D341Med (cell line): ENCODE results near the gene MIPOL1.
"Not testable (repeated sequence)": the region's sequence is repeated elsewhere in the genome, so short reads cannot be mapped to it uniquely, and the experiment has no call there.

Experiments used
- DNase-seq: peaks from one replicate; pipeline ENCODE4 v3.0.0; 2012; ENCODE audit warnings: low spot score

The MIPOL1 gene

DNA sequence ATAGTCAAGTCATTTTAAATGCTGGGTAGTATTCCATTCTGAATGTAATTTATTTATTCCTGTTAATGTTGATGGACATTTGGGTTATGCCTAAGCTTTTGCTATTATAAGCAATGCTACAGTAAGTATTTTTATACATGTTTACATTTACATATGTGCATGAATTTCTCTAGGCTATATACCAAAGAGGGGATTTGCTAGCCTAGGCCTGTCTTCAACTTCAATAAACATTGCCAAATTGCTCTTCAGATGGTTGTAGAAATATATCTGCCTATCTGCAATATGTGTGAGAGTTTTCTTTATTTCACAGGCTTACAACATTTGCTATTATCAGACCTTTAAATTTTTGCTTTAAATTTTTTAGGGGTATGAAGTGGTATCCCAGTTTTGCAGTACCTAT lies 87.0 kb downstream of the MIPOL1 start:
- DNase-seq: no peak

DNA sequence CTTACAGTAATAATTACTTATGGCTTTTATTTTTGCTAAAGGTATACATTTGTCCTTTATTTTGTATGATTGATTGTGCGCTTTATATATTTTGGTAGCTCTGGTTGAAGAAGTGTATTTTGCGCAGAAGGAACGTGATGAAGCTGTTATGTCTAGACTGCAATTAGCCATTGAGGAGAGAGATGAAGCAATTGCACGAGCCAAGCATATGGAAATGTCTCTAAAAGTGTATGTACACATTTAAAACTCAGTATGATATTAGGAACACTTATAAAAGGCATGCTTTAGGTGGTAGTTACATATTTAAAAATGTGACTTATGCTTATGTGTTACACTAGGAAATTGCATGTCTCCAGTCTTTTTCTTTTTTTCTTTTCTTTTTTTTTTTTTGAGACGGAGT lies 87.5 kb downstream of the MIPOL1 start:
- no peak for DNase-seq

DNA sequence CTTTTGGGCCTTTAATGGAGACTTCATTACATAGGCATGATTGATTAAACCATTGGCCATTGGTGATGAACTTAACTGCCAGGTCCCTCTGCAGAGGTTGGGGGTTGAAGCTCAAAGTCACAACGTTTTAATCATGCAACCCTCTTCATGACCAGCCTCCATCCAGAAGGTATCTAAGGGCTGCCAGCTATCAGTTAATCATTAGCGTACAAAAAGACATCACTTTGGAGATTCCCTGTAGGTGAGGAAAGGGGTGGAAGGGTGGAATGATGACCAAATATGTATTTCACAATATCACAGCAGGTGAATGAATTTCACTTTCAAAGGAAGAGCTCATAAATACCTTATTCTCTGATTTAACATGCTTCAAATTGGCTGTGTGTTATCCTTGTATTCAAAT lies 92.0 kb downstream of the MIPOL1 start:
- no peak for DNase-seq

DNA sequence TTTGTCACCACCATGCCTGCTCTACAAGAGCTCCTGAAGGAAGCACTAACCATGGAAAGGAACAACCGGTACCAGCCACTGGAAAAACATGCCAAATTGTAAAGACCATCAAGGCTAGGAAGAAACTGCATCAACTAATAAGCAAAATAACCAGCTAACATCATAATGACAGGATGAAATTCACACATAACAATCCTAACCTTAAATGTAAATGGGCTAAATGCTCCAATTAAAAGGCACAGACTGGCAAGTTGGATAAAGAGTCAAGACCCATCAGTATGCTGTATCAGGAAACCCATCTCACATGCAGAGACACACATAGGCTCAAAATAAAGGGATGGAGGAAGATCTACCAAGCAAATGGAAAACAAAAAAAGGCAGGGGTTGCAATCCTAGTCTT lies 97.5 kb downstream of the MIPOL1 start:
- not testable (repeated sequence) for DNase-seq

DNA sequence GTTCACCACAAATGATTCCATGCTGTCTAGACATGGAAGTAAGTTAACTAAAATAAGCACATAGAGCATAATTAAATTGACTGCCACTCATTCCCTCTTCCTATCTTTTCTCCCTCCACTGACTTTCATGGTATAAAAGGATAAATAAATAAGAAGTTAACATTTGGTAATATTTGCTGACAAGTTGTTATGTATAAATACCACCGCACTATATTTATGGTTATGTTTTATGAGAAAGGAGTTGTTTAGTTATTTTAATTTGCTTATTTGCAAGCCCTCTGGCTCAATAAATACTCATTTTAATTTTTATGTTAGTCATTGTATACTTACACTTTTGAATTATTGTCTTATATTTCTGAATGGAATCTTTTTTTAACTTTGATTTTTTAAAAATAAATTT lies 113.5 kb downstream of the MIPOL1 start:
- no peak for DNase-seq

DNA sequence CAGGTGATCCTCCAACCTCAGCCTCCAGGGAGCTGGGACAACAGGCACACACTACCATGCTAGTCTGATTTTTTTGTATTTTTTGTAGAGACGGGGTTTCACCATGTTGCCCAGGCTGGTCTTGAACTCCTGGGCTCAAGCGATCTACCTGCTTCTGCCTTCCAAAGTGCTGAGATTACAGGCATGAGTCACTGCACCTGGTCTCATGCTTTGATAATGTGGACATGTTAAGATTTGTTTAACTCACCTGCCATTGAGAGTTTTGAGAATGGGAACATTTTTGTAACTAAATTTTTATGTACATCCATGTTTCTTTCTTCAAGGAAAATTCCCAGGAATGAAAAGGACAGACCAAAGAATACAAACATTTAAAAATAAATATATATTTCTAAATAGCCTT lies 121.2 kb downstream of the MIPOL1 start:
- no peak for DNase-seq

DNA sequence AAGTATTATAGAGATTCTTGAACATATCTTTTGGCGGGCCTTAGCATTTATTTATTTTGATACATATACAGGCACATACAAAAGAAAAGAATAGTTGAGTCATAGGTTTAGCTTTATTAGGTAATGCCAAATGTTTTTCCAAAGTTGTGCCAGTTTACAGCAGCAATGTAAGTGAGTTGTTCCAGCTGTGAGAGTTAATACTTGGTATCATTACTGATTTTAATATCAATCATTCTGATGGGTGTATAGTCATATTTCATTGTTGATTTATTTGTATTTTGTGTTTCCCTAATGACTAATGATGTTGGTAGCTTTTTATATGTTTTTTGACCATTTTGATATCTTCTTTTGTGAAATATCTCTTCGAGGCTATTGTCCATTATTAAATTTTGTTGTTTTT lies 122.4 kb downstream of the MIPOL1 start:
- no peak for DNase-seq

DNA sequence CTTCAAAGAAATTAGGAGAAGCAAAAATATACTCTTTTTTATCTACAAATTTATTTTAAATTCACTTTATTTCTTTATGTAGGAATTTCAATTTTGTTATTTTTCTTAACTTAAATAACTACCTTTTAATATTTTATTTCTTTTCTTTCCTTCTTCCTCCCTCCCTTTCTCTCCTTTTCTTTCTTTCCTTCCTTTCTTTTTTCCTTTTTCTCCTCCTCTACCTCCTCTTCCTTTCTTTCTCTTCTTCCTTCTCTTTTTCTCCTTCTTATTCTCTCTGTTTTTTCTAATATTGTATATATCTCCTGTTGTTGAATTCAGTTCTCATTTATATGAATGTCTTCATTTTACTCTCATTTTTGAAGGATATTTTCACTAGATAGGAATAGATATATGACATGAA lies 127.6 kb downstream of the MIPOL1 start:
- DNase-seq: no peak

DNA sequence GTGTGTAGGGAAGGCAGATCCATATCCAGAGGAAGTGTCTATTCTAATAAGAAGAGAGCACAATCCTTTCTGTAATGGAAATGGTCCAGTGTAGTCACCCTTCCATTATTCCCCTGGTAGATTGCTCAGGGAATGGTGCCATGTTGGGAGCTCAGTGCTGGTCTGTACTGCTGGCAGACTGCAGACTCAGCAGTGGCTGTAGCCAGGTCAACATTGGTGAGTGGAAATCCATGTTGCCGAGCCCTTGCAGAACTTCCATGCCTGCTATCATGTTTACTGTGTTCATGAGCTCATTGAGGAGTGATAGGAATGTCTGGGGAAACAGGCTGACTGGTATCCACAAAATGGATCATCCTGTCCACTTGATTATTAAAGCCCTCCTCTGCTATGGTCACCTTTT lies 128.7 kb downstream of the MIPOL1 start:
- no peak for DNase-seq

DNA sequence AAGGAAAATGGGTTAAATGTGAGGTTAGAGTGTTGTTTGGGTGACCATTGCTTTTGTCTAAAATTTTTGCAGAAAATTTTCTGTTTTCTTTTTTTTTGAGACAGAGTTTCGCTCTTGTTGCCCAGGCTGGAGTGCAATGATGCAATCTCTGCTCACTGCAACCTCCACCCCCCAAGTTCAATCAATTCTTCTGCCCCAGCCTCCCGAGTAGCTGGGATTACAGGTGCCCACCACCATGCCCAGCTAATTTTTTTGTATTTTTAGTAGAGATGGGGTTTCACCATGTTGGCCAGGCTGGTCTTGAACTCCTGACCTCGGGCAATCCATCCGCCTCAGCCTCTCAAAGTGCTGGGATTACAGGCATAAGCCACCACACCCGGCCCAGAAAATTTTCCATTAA lies 130.2 kb downstream of the MIPOL1 start:
- DNase-seq: not testable (repeated sequence)

DNA sequence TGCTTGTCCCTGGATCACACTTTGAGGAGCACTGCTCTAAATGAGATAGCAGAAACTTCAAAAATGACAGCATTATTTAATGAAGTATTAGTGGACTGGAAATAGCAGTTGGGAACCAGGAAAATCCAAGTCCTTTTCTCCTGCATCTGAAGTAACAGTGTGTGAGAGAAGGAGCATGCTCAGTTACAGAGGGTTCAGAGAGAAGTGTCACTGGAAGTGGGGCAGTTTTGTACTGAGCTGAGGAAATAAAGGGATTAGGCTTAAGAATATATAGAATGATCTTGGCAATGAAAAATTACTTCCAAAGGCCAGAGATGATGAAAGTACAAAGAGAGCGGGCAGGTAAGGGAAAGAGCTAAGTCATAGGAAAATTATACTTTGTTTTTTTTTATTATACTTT lies 130.9 kb downstream of the MIPOL1 start:
- no peak for DNase-seq

DNA sequence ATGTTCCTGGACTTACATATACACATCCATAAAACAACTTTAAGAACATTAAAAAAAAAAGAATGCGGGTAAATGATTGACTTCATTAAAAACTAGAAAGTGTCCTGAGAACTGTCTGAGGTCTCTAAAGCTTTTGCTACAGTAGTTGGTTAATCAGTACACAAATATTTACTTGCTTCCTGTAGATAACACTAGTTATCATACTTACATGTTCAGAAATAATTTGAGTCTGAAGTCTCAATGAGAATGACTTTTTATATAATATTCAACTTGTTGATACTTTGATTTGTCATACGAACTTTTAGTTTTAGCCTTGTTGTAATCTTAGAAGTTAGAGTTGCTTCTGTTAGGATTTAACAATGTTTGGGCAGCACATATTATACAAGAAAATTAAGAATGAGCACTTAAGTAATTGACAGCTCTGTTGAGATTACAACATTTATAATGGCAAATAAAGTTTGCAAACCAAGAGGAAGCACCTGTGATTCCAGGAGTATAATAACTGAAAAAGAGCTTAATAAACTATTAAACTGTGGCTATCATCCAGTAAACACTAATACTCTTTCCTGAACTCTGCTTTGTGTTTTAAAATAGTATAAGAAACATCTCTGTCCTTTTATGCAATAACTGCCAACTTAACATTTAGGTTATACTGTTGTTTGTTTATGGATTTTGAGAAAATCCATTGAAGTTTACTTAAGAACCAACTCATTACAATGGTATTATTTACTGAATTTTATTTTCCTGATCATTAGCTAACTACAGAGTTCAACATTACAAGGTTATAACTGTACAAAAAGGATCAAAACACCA lies 131.7 kb downstream of the MIPOL1 start:
- DNase-seq: no peak

DNA sequence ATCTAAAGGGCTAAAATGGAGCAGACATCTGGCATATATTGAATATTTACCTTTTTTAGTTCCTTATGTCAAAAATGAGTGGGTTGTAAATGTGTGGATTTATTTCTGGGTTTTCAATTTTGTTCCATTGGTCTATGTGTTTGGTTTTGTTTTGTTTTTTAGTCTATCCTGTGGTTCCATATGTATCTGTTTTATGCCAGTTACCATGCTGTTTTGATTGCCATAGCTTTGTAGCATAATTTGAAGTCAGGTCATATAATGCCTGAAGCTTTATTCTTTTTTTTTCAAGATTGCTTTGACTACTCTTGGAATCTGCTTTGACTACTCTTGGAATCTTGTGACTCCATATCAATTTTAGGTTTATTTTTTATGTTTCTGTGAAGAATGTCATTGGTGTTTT lies 133.2 kb downstream of the MIPOL1 start:
- DNase-seq: no peak

DNA sequence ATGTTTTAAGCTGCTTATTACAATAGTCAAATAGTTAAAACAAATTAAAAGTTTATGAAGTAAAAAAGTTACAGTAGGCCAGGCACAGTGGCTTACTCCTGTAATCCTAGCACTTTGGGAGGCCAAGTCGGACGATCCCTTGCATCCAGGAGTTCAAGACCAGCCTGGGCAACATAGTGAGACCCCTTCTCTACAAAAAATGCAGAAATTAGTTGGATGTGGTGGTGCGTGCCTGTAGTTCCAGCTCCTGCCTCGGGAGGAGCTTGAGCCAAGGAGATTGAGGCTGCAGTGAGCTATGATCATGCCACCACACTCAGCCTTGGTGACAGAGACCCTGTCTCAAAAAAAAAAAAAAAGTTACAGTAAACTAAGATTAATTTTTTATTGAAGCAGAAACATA lies 142.6 kb downstream of the MIPOL1 start:
- no peak for DNase-seq

DNA sequence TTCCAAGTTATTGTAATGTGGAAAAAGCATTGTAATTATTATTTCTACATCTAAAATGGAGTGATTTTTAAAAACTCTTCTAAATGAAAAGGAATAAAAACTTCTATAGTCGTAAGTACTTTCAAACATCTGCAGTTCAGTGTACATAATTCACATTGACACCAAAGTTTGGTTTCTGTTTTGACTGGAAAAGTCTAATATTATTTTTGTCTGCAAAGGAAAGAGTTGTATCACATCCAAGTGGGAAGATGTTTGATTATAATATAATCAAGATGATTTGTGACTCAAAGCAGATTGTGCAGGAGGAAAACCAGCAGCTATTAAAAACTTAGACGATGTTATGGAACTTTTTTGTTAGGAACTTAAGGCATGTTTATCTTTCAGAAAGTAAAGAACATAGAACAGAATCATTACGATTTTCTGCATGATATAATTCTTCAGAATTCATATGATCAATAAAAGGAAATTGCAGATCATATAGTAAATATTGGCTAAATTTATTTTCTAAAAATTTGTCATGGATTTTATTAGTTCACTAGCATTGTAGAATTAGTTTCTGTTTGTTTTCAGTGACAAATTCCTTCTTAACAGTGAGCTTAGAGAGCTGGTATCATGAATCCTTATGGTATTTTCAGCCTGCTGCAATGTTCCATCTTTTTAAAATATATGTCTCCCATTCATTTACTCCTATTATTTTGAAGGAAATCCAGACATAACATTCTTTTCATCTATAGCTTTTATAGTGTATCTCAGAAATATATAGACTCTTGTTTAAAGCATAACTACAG lies 145.8 kb downstream of the MIPOL1 start:
- no peak for DNase-seq

DNA sequence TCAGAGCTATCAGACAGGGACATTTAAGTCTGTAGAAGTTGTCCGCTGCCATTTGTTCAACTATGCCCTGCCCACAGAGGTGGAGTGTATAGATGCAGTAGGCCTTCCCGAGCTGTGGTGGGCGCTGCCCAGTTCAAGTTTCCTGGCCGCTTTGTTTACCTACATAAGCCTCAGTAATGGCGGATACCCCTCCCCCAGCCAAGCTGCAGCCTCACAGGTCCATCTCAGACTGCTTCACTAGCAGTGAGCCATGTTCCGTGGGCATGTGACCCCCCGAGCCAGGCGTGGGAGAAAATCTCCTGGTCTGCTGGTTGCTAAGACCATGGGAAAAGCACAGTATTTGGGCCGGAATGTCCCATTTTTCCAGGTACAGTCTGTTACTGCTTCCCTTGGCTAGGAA lies 165.9 kb downstream of the MIPOL1 start:
- DNase-seq: no peak

DNA sequence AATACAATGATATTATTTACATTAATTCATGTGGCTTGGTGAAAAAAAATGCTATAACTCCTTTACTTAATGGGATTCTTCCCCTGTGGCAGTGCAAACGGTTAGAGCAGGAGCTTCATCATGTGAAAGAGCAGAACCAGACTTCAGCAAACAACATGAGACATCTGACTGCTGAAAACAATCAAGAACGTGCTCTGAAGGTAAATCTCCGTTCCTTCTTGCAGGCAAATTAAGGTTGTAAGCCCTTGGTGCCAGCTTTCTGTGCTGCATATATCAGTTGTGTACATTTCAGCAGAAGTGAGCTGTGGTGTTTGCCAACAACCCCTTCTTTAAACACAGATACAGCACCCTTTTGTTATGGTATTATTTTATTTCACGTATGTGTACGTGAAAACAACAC lies 171.7 kb downstream of the MIPOL1 start:
- no peak for DNase-seq

DNA sequence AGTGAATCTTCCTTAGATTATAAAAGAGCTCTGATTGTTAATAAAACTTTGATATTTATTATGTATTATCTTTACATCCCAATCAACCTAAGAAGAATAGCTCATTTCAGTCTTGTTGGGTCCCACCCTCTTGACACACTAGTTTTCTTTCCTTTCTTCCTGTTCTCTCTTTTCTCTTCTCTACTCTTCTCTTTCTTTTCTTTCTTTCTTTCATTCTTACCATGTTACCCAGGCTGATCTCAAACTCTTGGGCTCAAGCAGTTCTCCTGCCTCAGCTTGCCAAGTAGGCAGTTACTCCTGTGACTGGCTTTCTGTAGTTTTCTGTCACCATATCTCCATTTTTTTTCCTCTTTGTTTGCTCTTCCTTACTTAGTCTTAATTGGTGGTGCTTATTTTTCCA lies 177.8 kb downstream of the MIPOL1 start:
- no peak for DNase-seq

DNA sequence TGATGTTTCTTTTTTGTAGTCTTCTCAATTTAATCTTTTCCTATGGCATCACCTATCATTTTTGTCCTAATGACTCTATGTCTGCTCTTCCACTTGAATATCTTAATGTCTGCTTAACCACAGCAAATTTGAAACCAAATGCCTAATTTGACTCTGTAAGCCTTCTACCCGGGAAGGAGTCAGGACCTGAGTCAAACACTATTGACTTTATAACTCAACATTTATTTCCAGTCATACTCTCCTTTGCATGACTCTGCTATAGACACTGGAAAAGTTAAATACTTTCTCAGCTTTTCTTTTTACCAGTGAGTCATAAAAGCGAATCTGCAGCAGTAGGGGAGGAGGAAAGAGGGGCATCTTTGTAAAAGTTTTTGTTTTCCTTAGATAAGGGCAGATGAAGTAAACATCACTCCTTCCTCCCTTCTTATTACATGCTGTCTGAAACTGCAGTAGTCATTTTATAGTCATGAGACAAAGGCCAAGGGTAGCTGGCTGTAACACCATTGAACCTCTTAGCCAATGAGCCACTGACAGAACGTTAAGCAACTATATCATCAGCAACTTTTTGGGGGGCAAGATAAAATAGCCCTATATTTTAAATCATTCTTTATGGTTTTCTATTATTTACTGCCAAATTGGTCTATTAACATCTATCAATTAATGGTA lies 179.3 kb downstream of the MIPOL1 start:
- DNase-seq: no peak

DNA sequence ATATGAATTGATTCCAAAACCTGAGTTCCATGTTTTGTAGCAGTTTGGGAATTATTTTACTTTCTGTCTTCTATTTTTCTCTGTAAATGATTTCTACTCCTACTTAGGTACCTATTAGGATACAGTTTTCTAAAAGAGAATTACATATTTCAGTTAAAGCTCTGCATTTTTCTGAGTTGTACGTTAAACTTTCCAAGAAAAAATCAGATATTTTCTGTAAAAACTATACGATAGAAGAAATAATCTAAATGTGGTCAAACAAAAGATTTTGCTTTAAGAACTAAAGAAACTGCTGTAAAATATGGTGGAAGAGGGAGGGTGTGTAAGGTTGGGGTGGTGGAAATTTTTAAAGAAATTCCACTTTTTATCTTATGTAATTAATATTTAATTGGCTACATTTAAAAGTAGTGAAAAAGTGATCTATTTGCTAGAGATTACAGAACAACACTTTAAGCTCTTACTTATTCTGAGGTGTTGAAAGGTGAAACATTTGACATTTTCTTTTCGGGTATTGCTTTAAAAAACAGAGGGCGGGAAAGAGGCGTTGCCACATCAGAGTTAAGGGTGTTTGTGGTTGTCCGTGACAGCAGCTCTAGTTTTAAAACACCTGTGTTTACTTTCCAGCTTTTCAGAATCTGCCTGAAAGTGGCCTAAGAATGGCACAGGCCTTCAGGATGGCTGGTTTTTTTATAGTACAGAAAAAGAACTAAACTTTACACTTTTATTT lies 187.3 kb downstream of the MIPOL1 start:
- DNase-seq: no peak

DNA sequence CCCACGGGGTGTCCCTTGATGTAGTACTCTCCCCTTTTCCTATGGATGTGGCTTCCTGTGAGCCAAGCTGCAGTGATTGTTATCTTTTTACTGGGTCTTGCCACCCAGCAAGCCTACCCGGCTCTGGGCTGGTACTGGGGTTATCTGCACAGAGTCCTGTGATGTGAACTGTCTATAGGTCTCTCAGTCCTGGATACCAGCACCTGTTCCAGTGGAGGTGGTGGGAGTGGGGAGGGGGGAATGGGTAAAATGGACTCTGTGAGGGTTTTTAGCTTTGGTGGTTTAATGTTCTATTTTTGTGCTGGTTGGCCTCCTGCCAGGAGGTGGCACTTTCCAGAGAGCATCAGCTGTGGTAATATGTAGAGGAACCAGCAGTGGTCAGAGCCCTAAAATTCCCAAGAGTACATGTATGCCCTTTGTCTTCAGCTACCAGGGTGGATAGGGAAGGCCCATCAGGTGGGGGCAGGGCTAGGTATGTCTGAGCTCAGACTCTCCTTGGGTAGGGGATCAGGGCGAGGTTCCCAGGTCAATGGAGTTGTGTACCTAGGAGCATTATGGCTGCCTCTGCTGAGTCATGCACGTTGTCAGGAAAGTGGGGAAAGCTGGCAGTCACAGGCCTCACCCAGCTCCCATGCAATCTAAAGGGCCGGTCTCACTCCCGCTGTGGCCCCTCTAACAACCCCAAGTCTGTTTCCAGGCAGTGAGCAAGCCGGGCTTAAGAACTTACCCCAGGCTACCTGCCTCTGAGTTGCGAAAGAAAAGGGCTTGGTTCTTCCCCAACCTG lies 199.6 kb downstream of the MIPOL1 start:
- DNase-seq: not testable (repeated sequence)

DNA sequence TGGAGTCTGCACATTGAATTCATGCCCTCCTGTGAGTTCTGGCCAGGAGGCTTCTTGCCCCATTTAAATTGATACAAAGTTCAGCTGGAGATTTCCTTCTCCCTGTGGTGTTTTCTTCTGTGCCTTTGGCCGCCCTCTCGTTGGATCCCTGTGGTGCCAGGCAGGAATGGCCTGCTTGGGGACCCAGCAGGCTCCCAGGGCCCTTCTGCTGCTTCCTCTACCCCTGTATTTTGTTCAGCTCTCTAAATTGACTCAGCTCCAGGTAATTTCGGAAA lies 200.1 kb downstream of the MIPOL1 start:
- no peak for DNase-seq
